Measurements from ENCODE around the gene ZNF579. TPM values are rescaled to one million over a fixed set of nuclear protein-coding genes. Genes with fewer than 3 reads are reported as not detected.

The ZNF579 gene
- total and polyA plus RNA-seq, 2 donors (not counting 3 experiments of a cell fraction or from before 2014, with no cell fraction given), result 11.6 to 15.7 TPM

DNA sequence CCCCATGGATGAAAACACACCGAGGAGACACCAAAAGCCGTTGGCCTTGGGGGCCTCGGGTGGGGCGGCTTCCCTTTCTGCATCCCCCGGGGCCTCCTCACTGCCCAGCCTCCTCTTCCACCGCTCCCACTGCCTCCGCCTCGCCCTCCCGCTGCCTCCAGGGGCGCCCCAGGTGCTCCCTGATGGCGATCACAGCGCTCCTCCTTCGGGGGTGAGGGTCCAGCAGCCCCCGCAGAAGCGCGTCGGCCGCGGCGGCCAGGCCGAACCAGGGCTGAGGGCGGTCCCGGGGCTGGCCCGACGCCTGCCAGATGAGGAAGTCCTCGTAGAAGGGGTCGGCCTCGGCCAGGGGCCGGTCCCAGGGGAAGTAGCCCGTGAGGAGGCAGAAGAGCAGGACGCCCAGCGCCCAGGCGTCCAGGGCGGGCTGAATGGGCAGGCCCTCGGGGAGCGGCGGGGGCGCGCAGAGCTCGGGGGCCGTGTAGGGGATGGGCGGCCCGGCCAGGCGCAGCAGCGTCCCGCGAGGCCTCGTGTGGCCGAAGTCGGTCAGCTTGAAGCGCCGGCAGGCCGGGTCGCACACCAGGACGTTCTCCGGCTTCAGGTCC lies 50.9 kb downstream of the ZNF579 start:
- Histone ChIP-seq H3K79me2 (ENCODE audit: control insufficient read depth, insufficient read depth, low read length) (no peaks in the 10 kb centered on the region), H3K9me1 (replicated peaks; ENCODE audit: control insufficient read depth, extremely low read depth, insufficient read depth, low read length) (no peaks in the 10 kb centered on the region), H3K9me3 (replicated peaks; ENCODE audit: control insufficient read depth, insufficient read depth, low read length) (no peaks in the 10 kb centered on the region), H3K9ac (replicated peaks; ENCODE audit: extremely low read depth, insufficient read depth, low read length) (no peak overlapping the region), H3K4me2 (ENCODE audit: insufficient read depth, low read length) (no peak overlapping the region), H3K27me3 (ENCODE audit: control insufficient read depth in 2 of 2, insufficient read depth in 2 of 2, low read length in 2 of 2) (no peaks in the 10 kb centered on the region), H3K36me3 (ENCODE audit: control insufficient read depth in 2 of 2, extremely low read depth in 1 of 2, insufficient read depth in 2 of 2, low read length in 2 of 2) (no peaks in the 10 kb centered on the region), H2AFZ (ENCODE audit: low read depth, low read length) (no peak overlapping the region), H3K27ac (ENCODE audit: insufficient read depth, low read depth, low read length) (no peak overlapping the region), H4K20me1 (replicated peaks; ENCODE audit: control insufficient read depth, extremely low read depth, insufficient read depth, low read length) (no peaks in the 10 kb centered on the region), H3K4me3 (replicated peaks in 1 of 3; ENCODE audit: insufficient read depth in 1 of 3, low read depth in 1 of 3, low read length in 3 of 3) (no peak overlapping the region), H3K4me1 (ENCODE audit: control insufficient read depth, extremely low read depth, insufficient read depth, low read length) (no peaks in the 10 kb centered on the region)
- FAIRE-seq (no peak), DNase-seq (ENCODE audit: low read depth, low spot score) (no peak)
- no peak for TF ChIP-seq MYC (IDR thresholded peaks at IDR 0.05; ENCODE audit: low read depth, low read length)
- no peak for TF ChIP-seq JUN (IDR thresholded peaks at IDR 0.05; ENCODE audit: borderline replicate concordance, insufficient read depth, insufficient read length, low read depth)
- no peak for TF ChIP-seq EZH2 (IDR thresholded peaks at IDR 0.05; ENCODE audit: borderline replicate concordance, low read depth, low read length, severe bottlenecking)
- no peak for TF ChIP-seq GATA2 (IDR thresholded peaks at IDR 0.05; ENCODE audit: insufficient read depth, insufficient read length, low read depth, low read length)
- no peak for TF ChIP-seq CTCF (IDR thresholded peaks at IDR 0.05; ENCODE audit: extremely low read depth in 1 of 2, insufficient read depth in 1 of 2, low read depth in 1 of 2, low read length in 2 of 2)
- TF ChIP-seq FOS (IDR thresholded peaks at IDR 0.05; ENCODE audit: borderline replicate concordance, insufficient read depth, low read length), result no peak
- TF ChIP-seq, protein P1, sequence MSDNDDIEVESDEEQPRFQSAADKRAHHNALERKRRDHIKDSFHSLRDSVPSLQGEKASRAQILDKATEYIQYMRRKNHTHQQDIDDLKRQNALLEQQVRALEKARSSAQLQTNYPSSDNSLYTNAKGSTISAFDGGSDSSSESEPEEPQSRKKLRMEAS (IDR thresholded peaks at IDR 0.05; ENCODE audit: insufficient read depth, insufficient read length), result no peak
- TF ChIP-seq POLR2AphosphoS5 (IDR thresholded peaks at IDR 0.05; ENCODE audit: insufficient read depth, low read depth, low read length), result no peak
- TF ChIP-seq POLR2A (IDR thresholded peaks at IDR 0.05; ENCODE audit: low read depth, low read length), result no peak
- CTCF ChIA-PET, result no interaction called here
- intact Hi-C loops (cut with micrococcal nuclease) (no loop called here), dilution Hi-C loops (cut with MboI; ENCODE audit: extremely low pct_ligation_motif_present, low sequenced_read_pairs) (no loop called here)
- no TSS peak for BruUV-seq (replicated peaks)
- POLR2A ChIA-PET, result no interaction called here
